ENCODE data around the gene FAM43A.
A peak's percentile ranks its signal among the peaks of the same experiment; 100 is the strongest.

The FAM43A gene

GRCh38 chr3:194685718-194686413, at the start of gene FAM43A:
TSS of gene FAM43A (plus strand) at chr3:194685883. CDS start at chr3:194686827, 944 bp downstream.
- no peak for DNase-seq (ENCODE audit: extremely low spot score, insufficient read length, low read depth)

GRCh38 chr3:194637066-194637465, 48.6 kb upstream of the FAM43A start:
- FAIRE-seq (no peak), DNase-seq (ENCODE audit: extremely low spot score, insufficient read length, low read depth) (no peak)

More at GRCh38 chr3:194685718-194686413, at the start of gene FAM43A:
- FAIRE-seq = peak; percentile 78

GRCh38 chr3:194637541-194638400, 47.9 kb upstream of the FAM43A start:
- DNase-seq (ENCODE audit: extremely low spot score, insufficient read length, low read depth) (no peak), FAIRE-seq (no peak)

GRCh38 chr3:194638991-194639605, 46.6 kb upstream of the FAM43A start:
- FAIRE-seq (no peak), DNase-seq (ENCODE audit: extremely low spot score, insufficient read length, low read depth) (no peak)

- DNase-seq (ENCODE audit: extremely low spot score, insufficient read length, low read depth) (no peak), FAIRE-seq (peak; percentile 45)
Measured at GRCh38 chr3:194640829-194641228, 44.9 kb upstream of the FAM43A start.

GRCh38 chr3:194642769-194643168, 42.9 kb upstream of the FAM43A start:
- DNase-seq (ENCODE audit: extremely low spot score, insufficient read length, low read depth) = no peak
- FAIRE-seq = no peak

GRCh38 chr3:194647747-194648146, 37.9 kb upstream of the FAM43A start:
- no peak for DNase-seq (ENCODE audit: extremely low spot score, insufficient read length, low read depth)
- no peak for FAIRE-seq

- DNase-seq (ENCODE audit: extremely low spot score, insufficient read length, low read depth) = no peak
- FAIRE-seq = peak; percentile 79
Measured at GRCh38 chr3:194654443-194654842, 31.2 kb upstream of the FAM43A start.

- no peak for DNase-seq (ENCODE audit: extremely low spot score, insufficient read length, low read depth)
- FAIRE-seq = no peak
Measured at GRCh38 chr3:194657439-194657838, 28.2 kb upstream of the FAM43A start.

- FAIRE-seq (no peak), DNase-seq (ENCODE audit: extremely low spot score, insufficient read length, low read depth) (no peak)
Measured at GRCh38 chr3:194658477-194659242, 27.0 kb upstream of the FAM43A start.

- FAIRE-seq (no peak), DNase-seq (ENCODE audit: extremely low spot score, insufficient read length, low read depth) (no peak)
Measured at GRCh38 chr3:194659778-194660177, 25.9 kb upstream of the FAM43A start.

- FAIRE-seq = no peak
- DNase-seq (ENCODE audit: extremely low spot score, insufficient read length, low read depth) = no peak
Measured at GRCh38 chr3:194661374-194661773, 24.3 kb upstream of the FAM43A start.

GRCh38 chr3:194661946-194662345, 23.7 kb upstream of the FAM43A start:
- no peak for FAIRE-seq
- DNase-seq (ENCODE audit: extremely low spot score, insufficient read length, low read depth) = no peak

- FAIRE-seq = no peak
- no peak for DNase-seq (ENCODE audit: extremely low spot score, insufficient read length, low read depth)
Measured at GRCh38 chr3:194664857-194665256, 20.8 kb upstream of the FAM43A start.

GRCh38 chr3:194667363-194667762, 18.3 kb upstream of the FAM43A start:
- DNase-seq (ENCODE audit: extremely low spot score, insufficient read length, low read depth) (no peak), FAIRE-seq (no peak)

GRCh38 chr3:194671511-194671899, 14.2 kb upstream of the FAM43A start:
- FAIRE-seq = peak; percentile 68
- no peak for DNase-seq (ENCODE audit: extremely low spot score, insufficient read length, low read depth)

GRCh38 chr3:194671900-194672808, 13.5 kb upstream of the FAM43A start, which contains the start of gene LSG1:
TSS of gene LSG1 (minus strand) at chr3:194672191. CDS start at chr3:194672162, 29 bp downstream.
- FAIRE-seq = peak; percentile 89
- DNase-seq (ENCODE audit: extremely low spot score, insufficient read length, low read depth) = peak; percentile 76

- no peak for FAIRE-seq
- no peak for DNase-seq (ENCODE audit: extremely low spot score, insufficient read length, low read depth)
Measured at GRCh38 chr3:194672876-194673275, 12.8 kb upstream of the FAM43A start.

GRCh38 chr3:194673761-194674160, 11.9 kb upstream of the FAM43A start:
- DNase-seq (ENCODE audit: extremely low spot score, insufficient read length, low read depth) = no peak
- no peak for FAIRE-seq

Data from GM18507 (cell line).